ENCODE measurements around the gene POLR3B. TPM values are rescaled to one million over a fixed set of nuclear protein-coding genes. Genes with fewer than 3 reads are reported as not detected.
"Not testable (repeated sequence)": the region's sequence is repeated elsewhere in the genome, so short reads cannot be mapped to it uniquely, and the experiment has no call there.

POLR3B gene
- total RNA-seq, 2 donors from 2014 or later, result 9.1 to 9.2 TPM

DNA sequence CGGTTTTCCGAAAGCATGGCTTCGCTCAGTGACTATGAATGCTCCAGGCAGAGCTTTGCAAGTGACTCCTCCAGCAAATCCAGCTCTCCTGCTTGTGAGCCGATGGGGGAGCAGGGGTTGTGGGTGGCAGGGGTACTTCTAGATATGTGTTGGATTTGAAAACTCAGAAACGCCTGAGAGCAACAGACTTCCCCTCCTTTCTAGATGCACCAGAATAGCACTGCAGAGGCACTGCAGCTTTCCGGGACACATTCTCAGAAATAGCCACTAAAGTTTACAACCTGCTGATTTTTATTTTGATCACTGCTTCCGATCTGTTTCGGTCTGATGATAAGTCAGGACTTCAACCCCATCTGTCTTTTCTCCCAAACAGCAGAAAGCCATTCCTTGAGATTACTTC lies 46.4 kb upstream of the POLR3B start:
- Histone ChIP-seq H3K4me3 (no peak overlapping the region), H3K36me3 (replicated peaks in 1 of 2; ENCODE audit: insufficient read depth in 1 of 2, low read depth in 2 of 2) (peaks cover 0 to 2% of the 10 kb centered on the region in 2 donors), H3K4me1 (peaks cover 9% of the 10 kb centered on the region), H3K27me3 (no peaks in the 10 kb centered on the region), H3K27ac (no peak overlapping the region), H3K9me3 (no peaks in the 10 kb centered on the region)
- DNase-seq (no peak), ATAC-seq (no peak)
- TF ChIP-seq POLR2A (IDR thresholded peaks at IDR 0.05), result no peak
- TF ChIP-seq, protein P1, sequence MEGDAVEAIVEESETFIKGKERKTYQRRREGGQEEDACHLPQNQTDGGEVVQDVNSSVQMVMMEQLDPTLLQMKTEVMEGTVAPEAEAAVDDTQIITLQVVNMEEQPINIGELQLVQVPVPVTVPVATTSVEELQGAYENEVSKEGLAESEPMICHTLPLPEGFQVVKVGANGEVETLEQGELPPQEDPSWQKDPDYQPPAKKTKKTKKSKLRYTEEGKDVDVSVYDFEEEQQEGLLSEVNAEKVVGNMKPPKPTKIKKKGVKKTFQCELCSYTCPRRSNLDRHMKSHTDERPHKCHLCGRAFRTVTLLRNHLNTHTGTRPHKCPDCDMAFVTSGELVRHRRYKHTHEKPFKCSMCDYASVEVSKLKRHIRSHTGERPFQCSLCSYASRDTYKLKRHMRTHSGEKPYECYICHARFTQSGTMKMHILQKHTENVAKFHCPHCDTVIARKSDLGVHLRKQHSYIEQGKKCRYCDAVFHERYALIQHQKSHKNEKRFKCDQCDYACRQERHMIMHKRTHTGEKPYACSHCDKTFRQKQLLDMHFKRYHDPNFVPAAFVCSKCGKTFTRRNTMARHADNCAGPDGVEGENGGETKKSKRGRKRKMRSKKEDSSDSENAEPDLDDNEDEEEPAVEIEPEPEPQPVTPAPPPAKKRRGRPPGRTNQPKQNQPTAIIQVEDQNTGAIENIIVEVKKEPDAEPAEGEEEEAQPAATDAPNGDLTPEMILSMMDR (IDR thresholded peaks at IDR 0.05), result no peak
- intact Hi-C loops (cut with DNase I), result no loop called here
- WGBS, 2 donors, result 66 to 73% methylated on average over 7 to 8 of the region's 8 CpGs

DNA sequence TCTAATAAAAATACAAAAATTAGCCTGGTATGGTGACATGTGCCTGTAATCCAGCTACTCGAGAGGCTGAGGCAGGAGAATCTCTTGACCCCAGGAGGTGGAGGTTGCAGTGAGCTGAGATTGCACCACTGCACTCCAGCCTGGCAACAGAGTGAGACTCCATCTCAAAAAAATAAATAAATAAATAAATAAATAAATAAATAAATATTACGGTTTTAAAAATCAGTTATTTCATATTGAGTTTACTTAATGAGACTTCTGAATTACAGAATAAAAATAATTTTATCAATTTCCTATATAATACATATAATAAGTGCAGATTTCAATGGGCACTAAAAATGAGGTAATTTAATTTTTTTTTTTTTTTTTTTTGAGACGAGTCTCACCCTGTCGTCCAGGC lies 44.1 kb upstream of the POLR3B start:
- WGBS, 2 donors, result 69 to 71% methylated on average over 4 of the region's 4 CpGs
- H3K27me3 ChIP-seq; H3K36me3 ChIP-seq (replicated peaks in 1 of 2; ENCODE audit: insufficient read depth in 1 of 2, low read depth in 2 of 2); ATAC-seq; H3K4me1 ChIP-seq; H3K4me3 ChIP-seq; H3K27ac ChIP-seq; H3K9me3 ChIP-seq; intact Hi-C loops (cut with DNase I); DNase-seq: not testable (repeated sequence)

DNA sequence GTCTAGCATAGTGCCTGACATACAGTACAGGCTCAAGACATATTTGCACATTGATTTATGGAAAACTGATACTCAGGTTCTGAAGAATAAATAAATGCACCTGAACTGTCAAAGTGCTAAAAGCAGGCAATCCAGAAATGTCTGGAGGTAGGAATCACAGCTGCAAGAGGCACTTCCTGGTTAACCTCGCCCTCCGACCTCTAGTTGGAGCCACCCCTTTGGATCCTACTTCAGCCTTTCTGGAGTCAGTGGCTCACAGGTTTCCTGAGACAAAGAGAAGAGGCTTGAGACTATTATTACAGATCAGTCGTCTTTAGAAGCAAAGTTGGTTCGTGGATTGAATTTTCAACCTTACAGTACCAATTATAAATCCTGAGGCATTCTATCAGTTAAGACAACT lies 42.0 kb upstream of the POLR3B start:
- H3K27ac ChIP-seq, result no peak overlapping the region
- peaks cover 0 to 5% of the 10 kb centered on the region in 2 donors for H3K36me3 ChIP-seq (replicated peaks in 1 of 2; ENCODE audit: insufficient read depth in 1 of 2, low read depth in 2 of 2)
- WGBS, 2 donors, result 74 to 85% methylated on average over 4 of the region's 4 CpGs
- no peaks in the 10 kb centered on the region for H3K27me3 ChIP-seq
- no peaks in the 10 kb centered on the region for H3K9me3 ChIP-seq
- H3K4me3 ChIP-seq, result no peak overlapping the region
- no peak for ATAC-seq
- intact Hi-C loops (cut with DNase I), result no loop called here
- no peak for DNase-seq
- TF ChIP-seq, protein P1 (IDR thresholded peaks at IDR 0.05), result no peak
- TF ChIP-seq POLR2A (IDR thresholded peaks at IDR 0.05), result no peak
- H3K4me1 ChIP-seq, result no peaks in the 10 kb centered on the region

DNA sequence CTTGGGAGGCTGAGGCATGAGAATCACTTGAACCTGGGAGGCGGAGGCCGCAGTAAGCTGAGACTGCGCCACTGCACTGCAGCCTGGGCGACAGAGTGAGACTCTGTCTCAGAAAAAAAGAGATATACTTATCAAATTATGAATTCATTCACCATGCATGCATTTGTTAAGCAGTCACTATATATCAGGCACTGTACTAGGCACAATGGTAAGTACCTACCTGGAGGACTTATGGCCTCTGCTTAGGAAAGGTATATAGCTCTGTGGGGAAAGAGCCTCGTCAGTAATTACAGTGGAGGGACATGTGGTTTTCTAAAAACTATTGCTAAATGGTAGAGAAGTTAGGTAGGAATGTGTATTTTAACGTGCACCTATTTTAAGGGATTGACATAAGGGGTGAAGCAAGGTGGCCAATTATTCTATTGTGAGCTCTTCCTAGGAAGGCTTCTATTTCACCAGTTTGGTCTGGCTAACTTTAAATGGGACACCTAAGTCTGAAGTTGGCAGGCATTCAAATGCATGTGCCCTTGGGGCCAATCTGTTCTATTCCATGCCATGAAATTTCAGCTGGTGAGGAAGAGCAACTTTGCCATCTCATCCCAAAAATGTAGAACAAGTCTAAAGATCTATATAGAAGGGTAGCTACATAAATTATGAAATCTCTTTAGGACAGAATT lies 40.0 kb upstream of the POLR3B start:
- Histone ChIP-seq H3K9me3 (no peaks in the 10 kb centered on the region), H3K27ac (no peak overlapping the region), H3K36me3 (replicated peaks in 1 of 2; ENCODE audit: insufficient read depth in 1 of 2, low read depth in 2 of 2) (peaks cover 0 to 16% of the 10 kb centered on the region in 2 donors), H3K4me3 (no peak overlapping the region), H3K27me3 (no peaks in the 10 kb centered on the region), H3K4me1 (no peaks in the 10 kb centered on the region)
- intact Hi-C loops (cut with DNase I), result no loop called here
- DNase-seq, result no peak
- no peak for TF ChIP-seq POLR2A (IDR thresholded peaks at IDR 0.05)
- TF ChIP-seq, protein P1 (IDR thresholded peaks at IDR 0.05), result no peak
- ATAC-seq, result no peak
- WGBS, 2 donors, result 96 to 97% methylated on average over 6 of the region's 6 CpGs

DNA sequence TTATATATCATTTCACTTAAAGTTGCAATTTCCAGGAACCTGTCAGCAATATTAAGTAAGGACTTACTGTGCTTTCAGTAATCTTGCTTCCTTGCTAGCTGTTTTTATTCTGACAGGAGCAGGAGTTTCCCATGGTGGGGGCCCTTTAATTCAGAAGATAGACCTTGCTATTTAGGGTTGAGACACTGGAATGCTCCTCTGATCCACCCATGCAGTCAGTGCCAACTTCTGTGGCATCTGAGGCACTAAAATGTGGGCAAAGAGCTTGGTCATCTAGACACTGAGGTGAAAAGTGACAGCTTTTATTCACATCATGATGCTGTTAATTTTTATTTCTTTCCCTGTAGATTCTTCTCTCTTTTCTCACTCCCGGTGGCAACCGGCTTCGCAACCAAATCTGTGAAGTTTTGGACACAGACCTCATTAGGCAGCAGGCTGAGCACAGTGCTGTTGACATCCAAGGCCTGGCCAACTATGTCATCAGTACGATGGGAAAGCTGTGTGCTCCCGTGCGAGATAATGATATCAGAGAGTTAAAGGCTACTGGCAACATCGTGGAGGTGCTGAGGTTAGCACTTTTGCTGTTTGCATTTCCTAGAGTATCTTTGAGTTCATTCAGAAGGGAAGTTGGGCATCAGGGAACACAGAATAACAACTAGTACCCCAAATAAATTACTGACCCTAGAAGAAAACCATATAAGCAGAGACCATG lies 36.3 kb upstream of the POLR3B start:
- no peak for ATAC-seq
- 53 to 58% methylated on average over 7 of the region's 7 CpGs for WGBS, 2 donors

More for the DNA sequence above, 36.3 kb upstream of the POLR3B start:
- no peak overlapping the region for H3K4me3 ChIP-seq
- TF ChIP-seq POLR2A (IDR thresholded peaks at IDR 0.05), result no peak
- TF ChIP-seq, protein P1 (IDR thresholded peaks at IDR 0.05), result no peak
- H3K27me3 ChIP-seq, result no peaks in the 10 kb centered on the region
- H3K9me3 ChIP-seq, result no peaks in the 10 kb centered on the region
- no peaks in the 10 kb centered on the region for H3K4me1 ChIP-seq
- peak in 1 of 4 donors; percentile 25 for DNase-seq
- no peak overlapping the region for H3K27ac ChIP-seq
- intact Hi-C loops (cut with DNase I), result no loop called here
- H3K36me3 ChIP-seq (replicated peaks in 1 of 2; ENCODE audit: insufficient read depth in 1 of 2, low read depth in 2 of 2), result peaks cover 0 to 24% of the 10 kb centered on the region in 2 donors
